H1 (cell line): Measurements from ENCODE around the gene CCDC78.

Source experiments
- FOSL1 ChIP-seq: IDR thresholded peaks from 2 replicates; pipeline ENCODE4 v1.6.1; 2011; ENCODE audit warnings: mild to moderate bottlenecking, low read depth, low read length, moderate library complexity; ENCODE audit not compliant: insufficient read depth
- HDAC6 ChIP-seq: IDR thresholded peaks from one replicate; pipeline ENCODE4 v1.7.1; 2012; ENCODE audit warnings: low read depth, mild to moderate bottlenecking, inconsistent platforms, low read length, moderate library complexity
- POLR2AphosphoS5 ChIP-seq: IDR thresholded peaks from 2 replicates; pipeline ENCODE4 v1.6.1; 2011; ENCODE audit warnings: low read depth, low read length
- TF ChIP-seq, protein P1 (sequence below): IDR thresholded peaks from 2 replicates; pipeline ENCODE4 v1.6.1; 2012; ENCODE audit warnings: inconsistent platforms
- TF ChIP-seq, protein P2 (sequence below), 3 experiments: IDR thresholded peaks; 1 replicate in 2 of 3; 2 replicates in 1 of 3; pipeline versions ENCODE4 v1.5.1 to v1.6.1; 2011; ENCODE audit warnings: low read length in 3 of 3, mild to moderate bottlenecking in 3 of 3, inconsistent platforms in 2 of 3, low read depth in 1 of 3, moderate library complexity in 1 of 3; ENCODE audit not compliant: insufficient read depth in 1 of 3; ENCODE audit errors: control extremely low read depth in 1 of 3

DNA sequence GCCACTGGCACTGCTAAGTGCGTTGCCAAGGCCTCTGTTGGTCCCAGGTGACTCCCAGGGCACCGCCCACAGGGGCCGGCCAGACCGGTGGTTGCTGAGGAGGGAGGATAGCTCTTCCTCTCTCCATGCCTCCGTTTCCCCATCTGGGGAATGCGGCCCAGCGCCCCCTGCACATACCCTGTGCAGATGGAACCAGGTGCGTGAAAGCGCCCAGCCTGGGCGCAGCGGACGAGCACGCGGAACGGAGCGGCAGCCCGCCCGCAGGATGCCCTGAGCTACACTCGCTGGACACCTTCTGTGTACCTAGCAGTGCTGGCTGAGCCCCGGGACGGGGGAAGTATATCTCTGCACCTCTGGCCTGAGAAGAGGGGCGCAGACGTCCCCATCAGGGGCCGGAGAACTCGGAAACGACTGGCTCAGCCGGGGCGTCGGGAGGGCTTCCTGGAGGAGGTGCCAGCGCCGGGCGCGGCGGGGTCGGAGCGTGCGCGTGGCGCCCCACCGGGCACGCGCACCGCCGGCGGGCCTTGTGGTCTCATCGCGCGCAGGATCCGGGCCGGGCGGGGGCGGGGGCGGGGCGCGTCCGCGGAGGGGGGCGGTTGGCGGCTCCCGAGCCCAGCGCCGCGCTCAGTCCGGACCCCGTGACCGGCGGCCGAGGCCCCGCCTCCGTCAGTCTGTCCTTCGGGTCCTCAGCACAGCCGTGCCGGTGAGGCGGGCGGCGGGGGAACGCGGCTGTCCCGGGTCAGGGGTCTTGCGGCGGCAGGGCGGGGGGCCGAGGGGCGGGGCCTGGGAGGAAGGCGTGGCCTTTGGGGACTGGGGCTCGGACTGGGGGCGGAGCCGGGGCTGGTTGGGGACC lies at the start of gene CCDC78, which contains the start of gene HAGHL:
- TF ChIP-seq HDAC6 = no peak
- TF ChIP-seq, protein P1, sequence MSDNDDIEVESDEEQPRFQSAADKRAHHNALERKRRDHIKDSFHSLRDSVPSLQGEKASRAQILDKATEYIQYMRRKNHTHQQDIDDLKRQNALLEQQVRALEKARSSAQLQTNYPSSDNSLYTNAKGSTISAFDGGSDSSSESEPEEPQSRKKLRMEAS = peak; percentile 55
- no peak for TF ChIP-seq FOSL1
- TF ChIP-seq, protein P2, sequence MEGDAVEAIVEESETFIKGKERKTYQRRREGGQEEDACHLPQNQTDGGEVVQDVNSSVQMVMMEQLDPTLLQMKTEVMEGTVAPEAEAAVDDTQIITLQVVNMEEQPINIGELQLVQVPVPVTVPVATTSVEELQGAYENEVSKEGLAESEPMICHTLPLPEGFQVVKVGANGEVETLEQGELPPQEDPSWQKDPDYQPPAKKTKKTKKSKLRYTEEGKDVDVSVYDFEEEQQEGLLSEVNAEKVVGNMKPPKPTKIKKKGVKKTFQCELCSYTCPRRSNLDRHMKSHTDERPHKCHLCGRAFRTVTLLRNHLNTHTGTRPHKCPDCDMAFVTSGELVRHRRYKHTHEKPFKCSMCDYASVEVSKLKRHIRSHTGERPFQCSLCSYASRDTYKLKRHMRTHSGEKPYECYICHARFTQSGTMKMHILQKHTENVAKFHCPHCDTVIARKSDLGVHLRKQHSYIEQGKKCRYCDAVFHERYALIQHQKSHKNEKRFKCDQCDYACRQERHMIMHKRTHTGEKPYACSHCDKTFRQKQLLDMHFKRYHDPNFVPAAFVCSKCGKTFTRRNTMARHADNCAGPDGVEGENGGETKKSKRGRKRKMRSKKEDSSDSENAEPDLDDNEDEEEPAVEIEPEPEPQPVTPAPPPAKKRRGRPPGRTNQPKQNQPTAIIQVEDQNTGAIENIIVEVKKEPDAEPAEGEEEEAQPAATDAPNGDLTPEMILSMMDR (IDR thresholded peaks at IDR 0.05; ENCODE audit: control extremely low read depth in 1 of 3, insufficient read depth in 1 of 3, low read depth in 1 of 3, low read length in 3 of 3) = no peak
- no peak for TF ChIP-seq POLR2AphosphoS5
